SH-SY5Y (cell line): ENCODE measurements around the gene GNAI3.

ENCODE experiments used
- GATA2 ChIP-seq: IDR thresholded peaks from 2 replicates; pipeline ENCODE4 v1.6.1; 2011; ENCODE audit warnings: mild to moderate bottlenecking, low read depth, low read length
- GATA3 ChIP-seq: IDR thresholded peaks from 2 replicates; pipeline ENCODE4 v1.6.1; 2011; ENCODE audit warnings: low read depth, mild to moderate bottlenecking, low read length, moderate library complexity

Gene GNAI3

GRCh38 chr1:109649491-109649914 lies 101.1 kb downstream of the GNAI3 start:
- TF ChIP-seq GATA3 (no peak), GATA2 (no peak)

- no peak for TF ChIP-seq GATA3
- no peak for TF ChIP-seq GATA2
Observed at GRCh38 chr1:109650609-109651008, 102.2 kb downstream of the GNAI3 start.

GRCh38 chr1:109652402-109652801 lies 104.0 kb downstream of the GNAI3 start:
- TF ChIP-seq GATA2 (no peak), GATA3 (no peak)

GRCh38 chr1:109653306-109653705 lies 104.9 kb downstream of the GNAI3 start:
- TF ChIP-seq GATA2, result no peak
- TF ChIP-seq GATA3, result no peak

GRCh38 chr1:109654519-109654918 lies 106.1 kb downstream of the GNAI3 start:
- no peak for TF ChIP-seq GATA2
- no peak for TF ChIP-seq GATA3

GRCh38 chr1:109655615-109656519 lies 107.5 kb downstream of the GNAI3 start, which contains the start of gene GSTM4:
Gene GSTM4 (plus strand): TSS chr1:109656099. CDS start chr1:109656390, 291 bp downstream.
- no peak for TF ChIP-seq GATA3
- no peak for TF ChIP-seq GATA2

GRCh38 chr1:109657395-109657794 lies 109.0 kb downstream of the GNAI3 start:
- TF ChIP-seq GATA2, result no peak
- TF ChIP-seq GATA3, result no peak

- no peak for TF ChIP-seq GATA3
- TF ChIP-seq GATA2, result no peak
Observed at GRCh38 chr1:109657970-109658369, 109.6 kb downstream of the GNAI3 start.

GRCh38 chr1:109658533-109659042 lies 110.2 kb downstream of the GNAI3 start:
- no peak for TF ChIP-seq GATA3
- no peak for TF ChIP-seq GATA2

GRCh38 chr1:109659145-109659544 lies 110.7 kb downstream of the GNAI3 start:
- TF ChIP-seq GATA2 (no peak), GATA3 (no peak)

GRCh38 chr1:109659997-109660690 lies 111.7 kb downstream of the GNAI3 start:
- TF ChIP-seq GATA3 (no peak), GATA2 (no peak)

GRCh38 chr1:109661391-109661790 lies 113.0 kb downstream of the GNAI3 start:
- TF ChIP-seq GATA2 (no peak), GATA3 (no peak)

- no peak for TF ChIP-seq GATA2
- TF ChIP-seq GATA3, result no peak
Observed at GRCh38 chr1:109664671-109665070, 116.3 kb downstream of the GNAI3 start.

- TF ChIP-seq GATA3, result no peak
- TF ChIP-seq GATA2, result no peak
Observed at GRCh38 chr1:109667452-109668122, 119.2 kb downstream of the GNAI3 start, which contains the start of gene GSTM2. Gene GSTM2 (plus strand): TSS chr1:109668057. CDS start chr1:109668116, 59 bp downstream.
